ENCODE data around the gene CD9.

Gene CD9

DNA sequence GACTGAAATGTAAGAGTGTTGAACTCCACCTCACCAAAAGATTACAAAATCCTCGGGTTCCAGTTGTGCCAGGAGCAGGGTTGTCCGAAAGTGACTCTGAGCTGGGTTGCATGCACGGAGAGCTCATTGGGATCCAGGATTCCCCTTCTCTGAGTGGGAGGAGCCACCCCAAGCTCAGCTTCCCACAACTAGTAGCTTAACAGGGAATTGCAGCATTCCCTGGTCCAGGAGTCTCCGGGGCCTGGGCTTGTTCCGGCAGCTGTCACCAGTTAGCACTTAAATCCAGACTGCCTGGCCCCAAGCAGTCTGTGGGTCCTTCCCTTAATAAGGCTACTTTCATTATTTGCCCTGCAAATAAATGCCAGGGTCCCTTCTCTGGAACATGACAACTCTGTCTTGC lies 50.1 kb downstream of the CD9 start:
- no peak for DNase-seq

DNA sequence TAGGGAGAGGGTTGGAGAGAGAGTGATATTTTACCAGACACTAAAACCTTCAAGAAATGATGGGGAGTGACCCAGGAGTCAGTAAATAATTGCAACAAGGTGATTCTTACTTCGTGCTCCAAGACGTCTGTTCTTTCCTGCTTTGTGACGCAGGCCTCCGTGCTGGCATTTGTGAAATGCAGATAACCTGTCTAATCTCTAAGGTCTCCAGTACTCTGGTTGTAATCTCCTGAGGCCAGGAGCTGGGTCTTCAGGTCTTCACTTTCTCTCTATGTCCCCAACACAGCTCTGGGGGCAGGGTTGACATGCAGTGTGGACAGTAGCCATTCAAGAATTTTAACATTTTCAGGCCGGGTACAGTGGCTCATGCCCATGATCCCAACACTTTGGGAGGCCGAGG lies 53.1 kb downstream of the CD9 start:
- DNase-seq = no peak

DNA sequence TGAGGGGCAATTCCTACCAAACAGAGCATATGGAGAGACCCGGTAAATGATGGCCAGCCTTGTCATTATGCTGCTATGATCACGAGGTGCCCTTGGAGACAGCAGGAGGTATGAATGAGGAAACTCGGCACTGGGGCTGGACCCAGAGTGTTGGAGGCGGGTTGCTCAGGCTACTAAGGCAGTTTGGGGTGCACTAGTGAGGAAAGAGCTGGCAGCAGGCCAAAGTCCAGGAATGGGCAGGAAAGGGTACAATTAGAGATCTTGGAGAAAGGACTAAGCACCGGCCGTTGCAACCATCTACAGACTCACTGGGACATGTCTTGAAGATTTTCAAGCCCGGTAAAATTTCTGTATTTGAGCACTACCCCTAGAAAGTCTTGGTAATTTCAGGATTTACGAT lies 54.3 kb downstream of the CD9 start:
- DNase-seq = no peak

DNA sequence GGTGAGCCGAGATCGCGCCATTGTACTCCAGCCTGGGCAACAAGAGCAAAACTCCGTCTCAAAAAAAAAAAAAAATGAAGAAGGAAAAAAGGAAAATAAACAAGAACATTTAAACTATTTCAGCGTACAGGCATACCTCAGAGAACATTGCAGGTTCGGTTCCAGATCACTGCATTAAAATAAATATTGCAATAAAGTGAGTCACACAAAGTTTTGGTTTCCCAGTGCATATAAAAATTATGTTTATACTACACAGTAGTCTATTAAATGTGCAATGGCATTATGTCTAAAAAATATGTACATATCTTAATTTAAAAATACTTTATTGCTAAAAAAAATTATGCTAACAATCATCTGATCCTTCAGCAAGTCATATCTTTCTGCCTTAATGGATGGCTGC lies 56.8 kb downstream of the CD9 start:
- DNase-seq = no peak

DNA sequence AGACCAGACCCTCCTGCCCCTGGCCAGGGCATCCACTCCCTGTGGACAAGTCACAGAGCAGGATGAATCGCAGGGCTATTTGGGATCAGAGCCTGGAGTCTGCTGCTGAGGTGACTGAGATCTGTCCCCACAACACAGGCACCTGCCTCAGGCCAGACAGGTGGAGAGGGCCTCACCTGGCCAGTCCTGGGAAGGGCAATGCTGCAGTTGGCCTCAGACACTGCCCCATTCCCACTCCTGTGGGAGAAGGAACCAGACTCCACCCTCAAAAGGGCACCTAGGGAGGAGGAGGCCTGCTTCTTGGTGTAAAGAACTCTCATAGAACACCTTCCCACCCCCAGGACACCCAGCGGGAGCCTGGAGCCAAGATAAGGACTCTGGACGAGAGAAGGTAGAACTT lies 62.0 kb downstream of the CD9 start:
- DNase-seq = no peak

DNA sequence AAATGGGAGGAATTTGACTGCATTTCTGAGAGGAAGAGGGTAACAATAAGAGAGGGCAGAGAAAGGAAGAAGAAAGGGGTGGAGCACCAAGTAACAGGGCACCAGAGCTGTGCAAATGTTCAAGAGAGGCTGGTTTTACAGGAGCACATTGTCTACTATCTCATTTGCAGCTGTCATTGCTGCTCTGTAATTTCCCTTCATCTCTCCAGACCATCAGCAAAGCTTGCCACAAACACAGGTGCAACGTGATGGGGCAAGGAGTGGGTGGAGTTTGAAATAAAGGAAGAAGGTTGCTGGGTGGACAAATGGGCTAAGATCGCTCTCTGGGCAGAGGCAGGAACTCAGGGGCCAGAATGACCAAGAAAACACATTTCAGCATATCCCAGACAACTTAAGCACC lies 62.4 kb downstream of the CD9 start:
- no peak for DNase-seq

DNA sequence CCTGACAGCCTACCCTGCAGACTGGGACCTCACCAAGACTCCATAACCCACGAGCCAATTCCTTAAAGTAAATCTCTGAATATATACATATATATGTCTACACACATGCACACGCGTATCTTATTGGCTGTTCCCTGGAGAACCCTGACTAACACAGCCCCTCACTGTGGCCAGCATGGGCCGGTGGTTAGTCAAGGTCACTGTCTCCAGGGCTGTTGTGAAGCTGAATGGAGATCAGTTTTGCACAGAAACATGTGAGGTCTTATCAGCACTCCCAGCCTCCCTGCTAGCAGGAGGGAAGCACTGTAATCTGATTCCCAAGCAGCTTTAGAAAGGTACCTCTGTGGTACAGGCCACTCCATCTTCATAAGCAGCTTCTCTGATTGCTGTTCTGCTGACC lies 63.7 kb downstream of the CD9 start:
- DNase-seq = no peak

DNA sequence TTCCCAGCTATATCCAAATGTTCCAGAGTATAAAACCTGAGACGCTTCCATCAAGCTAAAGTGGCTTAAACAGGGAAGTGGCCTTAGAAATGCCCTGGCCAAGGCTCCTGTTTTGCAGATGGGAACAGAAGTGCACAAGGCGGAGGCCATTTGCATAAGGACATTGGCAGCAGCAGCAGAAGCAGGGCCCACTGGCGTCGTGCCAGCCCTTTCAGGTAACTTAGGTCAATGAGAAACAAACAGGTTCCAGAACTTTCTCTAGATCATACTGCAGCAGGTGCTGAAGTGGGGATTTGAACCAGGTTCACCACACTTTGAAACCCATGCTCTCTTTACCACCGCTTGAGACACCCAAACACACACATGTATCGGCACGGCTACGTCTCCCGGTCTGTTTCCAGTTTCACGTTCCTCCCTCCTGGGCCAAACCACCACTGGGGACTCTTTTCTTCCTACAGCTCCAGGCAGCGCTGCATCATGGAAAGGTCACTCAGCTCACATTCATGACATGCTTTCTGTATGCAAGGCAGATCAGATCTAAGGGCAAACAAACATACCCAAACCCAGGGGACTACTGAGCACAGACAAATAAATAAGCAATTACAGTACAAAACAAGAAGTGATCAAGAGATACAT lies 64.3 kb downstream of the CD9 start:
- no peak for DNase-seq

DNA sequence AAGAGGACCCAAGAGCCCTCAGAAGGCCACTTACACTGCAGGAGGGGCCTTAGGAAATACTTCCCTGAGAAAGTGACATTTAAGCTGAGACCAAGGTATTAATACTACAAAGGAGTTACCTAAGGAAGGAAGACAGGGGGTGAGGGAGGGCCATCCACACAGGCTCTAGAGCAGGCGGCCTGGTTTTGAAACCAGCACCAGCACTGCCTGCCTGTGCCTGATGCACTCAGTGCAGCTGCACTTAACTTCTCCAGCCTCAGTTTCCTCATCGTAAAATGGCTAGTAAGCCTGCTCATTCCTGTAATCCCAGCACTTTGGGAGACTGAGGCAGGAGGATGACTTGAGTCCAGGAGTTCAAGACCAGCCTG lies 64.8 kb downstream of the CD9 start:
- no peak for DNase-seq

DNA sequence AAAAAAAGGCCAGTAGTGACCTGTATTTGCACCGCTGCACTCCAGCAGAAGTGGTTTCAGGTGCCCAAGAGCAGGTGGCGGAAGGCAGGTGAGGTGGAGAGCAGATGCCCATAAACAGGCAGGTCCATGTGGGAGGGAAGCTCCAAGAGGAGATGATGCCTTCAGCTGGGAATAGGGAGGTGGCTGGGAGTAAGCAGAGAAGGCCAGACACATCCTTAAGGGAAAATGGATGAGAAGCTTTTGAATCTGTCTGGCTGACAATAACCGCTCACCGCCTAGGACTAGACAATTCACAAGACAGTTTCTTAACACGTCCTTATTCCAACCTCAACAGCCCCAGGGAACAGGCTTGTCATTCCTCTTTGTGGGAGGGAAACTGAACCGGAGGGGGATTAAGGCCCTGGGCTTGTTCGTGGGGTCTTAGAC lies 66.4 kb downstream of the CD9 start:
- DNase-seq = no peak

DNA sequence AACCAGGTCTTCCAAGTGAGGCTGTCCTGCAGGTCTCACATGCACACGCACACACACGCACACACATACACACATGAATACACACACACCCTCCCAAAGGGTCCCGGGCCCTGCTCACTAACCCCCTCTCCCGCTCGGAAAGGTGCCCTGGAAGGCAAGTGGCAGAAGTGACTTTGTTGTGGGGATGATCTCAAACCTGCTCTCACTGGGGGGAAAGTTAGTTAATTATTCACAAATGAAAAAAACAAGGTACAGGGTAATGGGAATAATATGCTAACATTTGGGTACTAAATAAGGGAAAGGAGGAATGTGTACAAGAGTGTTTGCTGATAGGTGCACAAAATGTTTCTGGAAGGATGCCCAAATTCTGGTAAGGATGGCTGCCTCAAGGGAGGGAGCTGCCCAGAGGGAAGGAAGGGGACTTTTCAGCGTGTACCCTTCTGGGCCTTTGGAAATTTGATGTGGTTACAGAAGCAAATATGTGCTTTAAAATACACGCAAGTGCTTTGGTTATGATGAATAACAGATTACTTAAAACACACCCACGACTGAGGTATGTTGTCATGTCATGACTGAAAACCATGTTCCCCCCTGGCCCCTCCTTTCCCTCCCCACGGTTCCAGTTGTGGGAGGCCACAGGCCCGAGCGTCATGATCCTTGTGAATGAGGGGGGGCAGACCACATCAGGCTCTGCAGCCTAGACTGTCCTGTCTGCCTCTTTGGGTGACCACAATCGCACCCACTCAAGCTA lies 66.9 kb downstream of the CD9 start:
- DNase-seq = peak; percentile 55 to 61 (median 61)

DNA sequence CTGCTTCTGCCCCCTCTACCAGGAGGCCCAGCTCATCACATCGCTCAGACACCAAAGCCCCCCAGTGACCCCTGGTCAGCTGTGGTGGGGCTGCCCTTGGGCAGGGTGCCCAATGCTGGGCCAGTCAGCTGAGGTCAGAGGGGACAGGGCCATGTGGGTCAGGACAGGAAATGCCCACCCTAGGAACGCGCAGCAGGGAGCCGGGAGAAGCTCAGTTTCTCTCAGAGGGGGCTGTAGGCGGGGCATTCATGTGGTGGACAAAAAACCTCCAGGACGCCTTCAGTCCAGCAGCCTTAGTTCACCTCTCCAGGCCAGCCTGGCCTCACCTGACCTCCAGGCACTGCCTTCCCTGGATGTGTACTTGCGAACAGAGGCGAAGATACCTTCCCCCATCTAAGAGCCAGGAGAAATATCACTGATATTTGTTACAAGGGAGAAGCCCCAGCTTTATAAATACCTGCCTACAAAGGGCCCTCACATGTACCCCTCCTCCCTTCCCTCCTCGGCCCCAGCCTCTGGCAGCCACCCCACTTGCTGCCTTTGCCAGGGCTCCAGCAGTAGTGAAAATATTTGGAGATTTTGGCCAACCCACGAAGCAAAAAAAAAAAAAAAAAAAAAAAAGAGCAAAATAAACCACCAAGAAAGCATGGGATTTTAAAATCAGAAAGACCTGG lies 68.4 kb downstream of the CD9 start:
- DNase-seq = no peak

DNA sequence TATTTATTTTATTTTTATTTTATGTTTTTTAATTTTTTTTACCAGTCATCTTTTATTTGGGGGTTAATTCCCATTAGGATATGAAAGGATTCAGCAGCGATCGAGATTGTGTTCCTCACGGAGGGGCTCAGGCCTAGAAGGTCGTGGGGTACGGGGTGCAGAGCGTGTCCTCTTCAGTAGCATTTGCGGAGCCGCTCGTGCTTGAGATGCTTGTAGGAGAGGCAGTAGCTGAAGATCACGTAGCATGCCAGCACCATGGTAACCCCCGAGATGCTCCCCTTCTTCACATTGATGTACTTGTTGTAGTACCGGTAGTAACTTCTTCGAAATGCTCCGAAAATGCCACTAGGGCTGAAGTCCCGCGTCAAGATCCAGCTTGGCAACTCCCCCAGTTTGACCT lies 69.8 kb downstream of the CD9 start:
- no peak for DNase-seq

DNA sequence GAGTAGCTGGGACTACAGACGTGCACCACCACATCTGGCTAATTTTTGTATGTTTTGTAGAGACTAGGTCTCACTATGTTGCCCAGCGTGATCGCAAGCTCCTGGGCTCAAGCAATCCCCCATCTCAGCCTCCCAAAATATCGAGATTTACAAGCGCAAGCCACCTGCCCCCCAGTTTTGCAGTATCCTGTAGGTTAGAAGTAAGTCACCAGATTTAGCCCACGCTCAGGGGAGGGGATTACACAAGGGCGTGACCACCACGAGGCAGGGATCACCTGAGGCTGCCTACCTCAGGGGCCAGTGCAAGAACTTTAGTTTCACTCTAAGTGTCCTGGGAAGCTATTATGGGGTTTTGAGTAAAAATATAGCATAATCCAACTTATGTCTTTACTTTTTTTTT lies 71.1 kb downstream of the CD9 start:
- DNase-seq = no peak

DNA sequence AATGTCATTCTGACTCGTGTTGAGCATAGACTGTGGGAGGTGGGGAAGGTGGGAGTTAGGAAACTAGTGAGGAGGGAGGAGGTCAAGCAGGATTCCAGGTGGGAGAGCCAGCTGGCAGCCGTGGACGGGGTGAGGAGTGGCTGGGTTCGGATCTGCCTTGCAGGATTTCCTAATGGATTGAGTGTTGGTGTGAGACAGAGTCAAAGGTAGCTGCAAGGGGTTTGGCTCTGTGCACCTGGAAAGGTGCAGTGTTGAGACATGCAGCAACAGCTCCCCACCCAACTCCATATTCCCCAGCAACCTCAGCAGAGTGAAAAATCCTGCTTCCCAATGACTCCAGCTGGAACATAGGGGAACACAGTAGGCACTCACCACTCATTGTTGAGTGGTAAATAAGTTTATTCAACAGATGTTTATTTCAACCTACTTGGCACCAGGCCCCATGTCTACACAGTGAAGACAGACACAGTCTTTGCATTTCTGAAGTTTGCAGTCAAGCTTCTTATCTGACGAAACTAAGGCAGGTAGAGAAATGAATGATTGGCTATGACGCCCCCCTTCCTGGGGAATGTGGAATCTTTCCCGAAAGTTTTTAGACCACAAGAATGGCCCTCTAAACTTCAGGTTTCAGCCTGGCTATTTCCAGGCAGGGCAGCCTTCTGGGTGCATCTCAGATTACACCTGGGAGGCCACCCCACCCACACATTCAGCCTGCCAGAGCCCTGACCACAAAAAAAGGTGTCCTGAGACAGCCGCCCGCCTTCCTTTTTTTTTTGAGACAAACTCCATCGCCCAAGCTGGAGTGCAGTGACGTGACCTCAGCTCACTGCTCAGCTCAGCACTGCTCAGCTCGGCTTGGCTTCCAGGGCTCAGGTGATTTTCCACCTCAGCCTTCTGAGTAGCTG lies 72.4 kb downstream of the CD9 start:
- DNase-seq = no peak

DNA sequence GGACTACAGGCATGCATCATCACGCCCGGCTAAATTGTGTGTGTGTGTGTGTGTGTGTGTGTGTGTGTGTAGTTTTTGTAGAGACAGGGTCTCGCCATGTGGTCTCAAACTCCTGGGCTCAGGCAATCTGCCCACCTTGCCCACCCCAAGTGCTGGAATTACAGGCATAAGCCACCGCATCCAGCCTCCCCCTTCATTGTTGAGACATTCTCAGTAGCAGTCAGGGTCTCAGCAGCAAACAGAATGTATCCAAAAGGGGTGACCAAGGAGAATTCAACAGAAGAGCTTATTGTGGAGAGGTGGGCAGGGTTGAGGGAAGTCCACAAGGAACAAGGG lies 73.0 kb downstream of the CD9 start:
- no peak for DNase-seq

DNA sequence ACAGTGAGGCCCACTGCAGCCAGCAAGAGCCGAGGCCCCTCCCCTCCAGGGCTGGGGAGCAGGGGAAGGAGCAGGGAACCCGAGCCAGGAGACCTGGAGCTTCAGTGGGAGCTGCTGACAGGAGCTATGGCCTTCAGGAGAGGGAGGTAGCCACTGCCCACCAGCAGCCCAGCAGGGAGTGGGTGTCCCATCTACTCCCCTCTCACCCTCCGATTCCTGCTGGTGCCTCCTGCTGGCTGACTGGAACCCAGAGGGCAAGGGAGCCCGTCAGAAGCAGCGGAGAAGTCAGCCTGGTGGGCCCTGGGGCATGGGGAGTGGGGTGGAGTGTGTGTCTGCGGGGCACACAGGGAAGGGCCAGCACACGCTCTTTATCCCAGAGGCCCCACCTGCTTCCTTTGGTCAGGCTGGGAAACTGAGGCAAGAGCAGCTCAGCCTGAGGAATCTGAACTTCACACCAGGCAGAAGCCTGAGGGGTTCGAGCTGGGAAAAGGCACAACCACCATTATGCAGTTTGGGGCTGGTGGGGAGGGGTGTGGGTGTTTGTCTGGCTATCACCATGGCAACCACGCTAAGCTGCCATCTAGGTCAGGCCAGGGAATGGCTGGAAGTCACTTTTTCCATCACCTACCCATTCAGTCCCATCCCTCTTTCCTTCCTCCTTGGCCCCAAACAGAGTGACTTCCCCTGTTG lies 73.5 kb downstream of the CD9 start:
- DNase-seq = no peak

DNA sequence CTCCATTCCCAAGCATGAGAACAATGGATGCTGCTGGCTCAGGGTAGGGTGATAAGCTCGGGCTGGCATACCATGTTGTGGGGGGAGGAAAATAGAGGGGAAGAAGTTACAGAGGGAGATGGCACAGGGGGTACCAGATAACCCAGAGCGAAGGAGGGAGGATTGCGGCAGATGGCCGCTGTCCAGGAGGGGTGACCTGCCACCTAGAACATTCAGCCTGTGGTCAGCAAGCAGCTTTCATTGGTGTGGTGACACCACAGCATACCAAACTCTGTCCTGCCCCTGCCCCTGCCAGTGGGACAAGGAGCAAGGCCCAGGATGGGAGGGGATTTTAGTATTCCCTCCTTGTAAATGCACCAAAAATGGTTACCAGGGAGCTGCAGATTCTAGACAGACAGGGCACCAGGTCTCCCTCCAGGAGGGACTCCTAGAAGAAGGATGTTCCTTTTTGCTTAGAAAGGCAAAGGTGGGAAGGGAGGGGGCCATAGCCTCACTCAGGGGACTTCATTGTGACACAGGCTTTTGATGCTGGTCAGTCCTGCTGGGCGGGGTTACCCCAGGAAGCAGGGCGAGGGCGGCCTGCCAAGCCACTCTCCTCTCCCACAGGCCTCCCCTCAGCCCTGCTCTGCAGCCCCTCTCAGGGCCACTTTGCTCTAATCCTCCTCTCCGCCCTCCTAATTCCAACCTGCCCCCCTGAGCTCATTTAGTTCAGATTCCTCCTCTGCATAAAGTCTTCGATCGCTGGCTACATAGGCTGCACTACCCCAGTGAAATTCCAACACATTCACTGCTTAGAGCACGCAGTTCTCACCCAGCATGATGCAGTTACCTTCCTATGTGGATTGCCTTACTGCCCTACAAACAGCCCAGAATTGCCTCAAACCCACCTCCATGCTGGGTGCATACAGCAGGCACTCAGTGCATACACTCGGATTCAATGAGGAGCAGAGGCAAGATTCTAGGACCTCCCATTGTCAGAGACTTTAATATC lies 74.3 kb downstream of the CD9 start:
- no peak for DNase-seq

DNA sequence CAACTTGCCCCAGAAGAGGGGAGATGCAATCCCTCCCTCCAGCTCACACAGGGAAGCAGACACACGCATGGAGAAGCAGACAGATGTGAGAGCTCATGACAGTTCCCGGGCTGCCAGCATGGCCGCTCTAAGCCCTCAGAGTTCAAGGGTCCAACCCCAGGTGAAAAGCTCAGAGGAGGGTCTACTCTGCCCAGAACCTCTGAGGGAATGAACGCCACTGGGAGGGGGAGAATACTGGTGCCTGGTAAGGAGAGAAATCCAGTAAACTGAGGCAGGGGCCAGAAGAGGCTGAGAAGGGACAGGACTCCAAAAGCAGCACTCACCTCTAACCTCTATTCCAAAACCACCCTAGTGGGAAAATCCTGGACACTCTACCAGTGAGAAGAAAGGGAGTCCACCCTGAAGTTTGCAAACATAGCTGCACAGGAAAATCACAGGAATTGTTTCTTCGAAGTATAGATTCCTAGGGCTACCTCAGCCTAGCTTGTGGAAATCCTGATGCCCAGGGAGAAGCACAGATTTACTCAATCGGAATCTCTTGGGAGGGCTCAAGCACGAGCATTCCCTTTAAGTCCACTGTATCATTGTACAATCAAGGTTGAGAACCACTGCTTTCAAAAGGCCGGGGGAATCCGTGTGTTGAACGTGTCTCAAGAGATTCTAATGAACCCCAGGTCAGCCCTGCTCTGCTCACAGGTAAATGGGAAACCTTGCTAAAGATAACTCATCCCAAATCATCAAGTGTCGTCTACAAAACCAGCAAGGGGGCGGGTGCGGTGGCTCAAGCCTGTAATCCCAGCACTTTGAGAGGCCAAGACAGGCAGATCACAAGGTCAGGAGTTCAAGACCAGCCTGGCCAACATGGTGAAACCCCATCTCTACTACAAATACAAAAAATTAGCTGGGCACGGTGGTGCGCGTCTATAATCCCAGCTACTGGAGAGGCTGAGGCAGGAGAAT lies 76.0 kb downstream of the CD9 start:
- no peak for DNase-seq

DNA sequence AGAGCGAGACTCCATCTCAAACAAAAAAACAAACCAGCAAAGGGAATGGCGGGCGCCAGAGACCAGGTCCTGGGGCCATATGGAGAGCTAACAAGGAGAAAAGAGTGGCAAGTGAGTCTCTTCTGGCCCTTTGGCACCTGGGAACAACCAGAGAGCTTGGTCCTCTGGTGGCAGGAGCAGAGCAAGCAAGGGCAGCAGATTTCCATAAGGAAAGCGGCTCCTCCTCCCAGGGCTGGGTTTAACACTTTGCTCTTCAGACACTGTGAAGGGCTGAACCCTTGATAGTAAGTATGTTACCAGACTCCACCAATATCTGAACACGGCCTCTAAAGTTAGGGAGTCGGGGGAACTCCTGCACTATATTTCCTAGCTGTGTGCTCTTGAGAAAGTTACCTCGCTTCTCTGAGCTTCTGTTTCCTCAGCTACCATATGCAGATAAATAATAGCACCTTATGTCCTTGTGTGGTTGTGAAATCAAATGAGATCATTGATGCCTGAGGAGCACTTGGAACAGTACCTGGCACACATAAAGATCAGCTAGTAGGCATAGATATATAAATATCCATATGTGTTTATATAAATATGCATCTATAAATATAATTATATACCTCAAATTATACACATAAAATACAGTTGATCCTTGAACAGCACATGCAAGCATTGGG lies 76.9 kb downstream of the CD9 start:
- no peak for DNase-seq

Measured in suppressor macrophage treated with lipopolysaccharide for 1 hour (primary cell).